GM12878 (cell line): ENCODE results near the gene SMIM17. TPM values are rescaled to one million over a fixed set of nuclear protein-coding genes. Genes with fewer than 3 reads are reported as not detected.

ENCODE experiments used
- ATAC-seq: fragments of 200-7000 bp; cut with Tn5 transposase; 3 replicates; pipeline ENCODE4 v1.9.1; 2020; ENCODE audit warnings: mild to moderate bottlenecking, moderate library complexity
- BruUV-seq: library from RNA; stranded (reverse); fragments of 400-500 nt; replicated peaks from 2 replicates; lab custom pipeline; 2021; lab: Mats Ljungman, UMichigan
- CTCF ChIA-PET: fragments of 300-600 bp; sonication (Branson Sonifier 250); formaldehyde crosslinking; extraction: SDS; loops from one replicate; lab custom pipeline; 2021; ENCODE audit warnings: inconsistent platforms; lab: Yijun Ruan, JAX
- POLR2A ChIA-PET: fragments of 350-600 bp; formaldehyde crosslinking; extraction: SDS; loops from one replicate; lab custom pipeline; 2021; ENCODE audit warnings: inconsistent platforms; lab: Charles Lee
- RAD21 ChIA-PET: fragments of 300-600 bp; sonication (Branson Sonifier 250); formaldehyde crosslinking; loops from one replicate; lab custom pipeline; 2023; ENCODE audit warnings: antibody characterized with exemption; ENCODE audit not compliant: unreplicated experiment; lab: Charles Lee
- SMC1A ChIA-PET: fragments of 300-600 bp; sonication (Branson Sonifier 250); formaldehyde crosslinking; loops from one replicate; lab custom pipeline; 2023; ENCODE audit not compliant: unreplicated experiment, uncharacterized antibody; lab: Charles Lee
- DNase-seq: peaks from one replicate; pipeline ENCODE4 v3.0.0-alpha.2; 2011; ENCODE audit warnings: low read depth, low spot score
- FAIRE-seq: peaks from 3 replicates; lab custom pipeline; 2011; peaks lifted over from hg19 to GRCh38; lab: Jason Lieb, UNC
- H2AFZ ChIP-seq: 2 replicates; pipeline ENCODE4 v1.6.0; 2011; ENCODE audit warnings: low read depth, low read length, control low read depth; ENCODE audit not compliant: control insufficient read depth
- H3K27ac ChIP-seq: 2 replicates; pipeline ENCODE4 v1.5.1; 2011; ENCODE audit warnings: control low read depth; ENCODE audit not compliant: control insufficient read depth, insufficient read depth
- H3K27me3 ChIP-seq, 2 experiments: replicated peaks in 1 of 2; 2 replicates each; pipeline versions ENCODE4 v1.6.0 to v1.6.1; 2011; ENCODE audit warnings: low read length in 1 of 2; ENCODE audit not compliant: control insufficient read depth in 2 of 2, insufficient read depth in 2 of 2
- H3K36me3 ChIP-seq, 2 experiments: 2 replicates each; pipeline ENCODE4 v1.5.1; 2011; ENCODE audit warnings: low read length in 1 of 2; ENCODE audit not compliant: control insufficient read depth in 2 of 2, insufficient read depth in 2 of 2
- H3K4me1 ChIP-seq: 2 replicates; pipeline ENCODE4 v1.6.1; 2011; ENCODE audit warnings: mild to moderate bottlenecking, low read length, moderate library complexity, mixed read lengths; ENCODE audit not compliant: control insufficient read depth, insufficient read depth
- H3K4me2 ChIP-seq: 2 replicates; pipeline ENCODE4 v1.6.0; 2011; ENCODE audit warnings: control low read depth; ENCODE audit not compliant: control insufficient read depth, insufficient read depth
- H3K4me3 ChIP-seq: fragments of 200-600 bp; sonication (generic); 2 replicates; pipeline ENCODE4 v1.5.1; 2016
- H3K79me2 ChIP-seq: 2 replicates; pipeline ENCODE4 v1.6.0; 2011; ENCODE audit warnings: low read length; ENCODE audit not compliant: control insufficient read depth, insufficient read depth
- H3K9ac ChIP-seq: 2 replicates; pipeline ENCODE4 v1.8.0; 2011; ENCODE audit warnings: low read length, control low read depth, mixed read lengths; ENCODE audit not compliant: control insufficient read depth, insufficient read depth
- H3K9me3 ChIP-seq: replicated peaks from 3 replicates; pipeline ENCODE4 v1.5.1; 2011; ENCODE audit warnings: mild to moderate bottlenecking, low read length; ENCODE audit not compliant: control insufficient read depth, insufficient read depth
- H4K20me1 ChIP-seq: 2 replicates; pipeline ENCODE4 v1.6.0; 2011; ENCODE audit not compliant: control insufficient read depth, insufficient read depth
- CREB1 ChIP-seq: IDR thresholded peaks from 2 replicates; pipeline ENCODE4 v1.6.1; 2012; ENCODE audit warnings: low read depth, mild to moderate bottlenecking, inconsistent platforms
- CREM ChIP-seq: IDR thresholded peaks from 2 replicates; pipeline ENCODE4 v1.6.1; 2014; ENCODE audit warnings: antibody characterized with exemption, low read depth
- E2F8 ChIP-seq: fragments of 450-650 bp; IDR thresholded peaks from 2 replicates; pipeline ENCODE4 v1.6.1; 2018; ENCODE audit warnings: mild to moderate bottlenecking, low read depth, moderate library complexity; ENCODE audit not compliant: partially characterized antibody
- FOS ChIP-seq: IDR thresholded peaks from 3 replicates; pipeline ENCODE4 v1.6.1; 2011; ENCODE audit warnings: borderline replicate concordance; ENCODE audit not compliant: insufficient read length; ENCODE audit errors: extremely low read depth
- KLF5 ChIP-seq: fragments of 450-650 bp; IDR thresholded peaks from 2 replicates; pipeline ENCODE4 v1.6.1; 2014; ENCODE audit warnings: mild to moderate bottlenecking; ENCODE audit not compliant: partially characterized antibody
- LARP7 ChIP-seq: fragments of 450-650 bp; IDR thresholded peaks from 2 replicates; pipeline ENCODE4 v1.6.1; 2017; ENCODE audit warnings: mild to moderate bottlenecking
- MYC ChIP-seq: IDR thresholded peaks from 2 replicates; pipeline ENCODE4 v1.6.1; 2011; ENCODE audit warnings: mild to moderate bottlenecking, low read length, moderate library complexity, inconsistent platforms; ENCODE audit not compliant: insufficient read depth, insufficient replicate concordance, insufficient read length, severe bottlenecking
- NR2C1 ChIP-seq: fragments of 450-650 bp; IDR thresholded peaks from 2 replicates; pipeline ENCODE4 v1.6.1; 2017; ENCODE audit warnings: antibody characterized with exemption, mild to moderate bottlenecking, moderate library complexity
- NR2C2 ChIP-seq: IDR thresholded peaks from 2 replicates; pipeline ENCODE4 v1.6.1; 2011; ENCODE audit warnings: borderline replicate concordance, low read depth; ENCODE audit not compliant: control insufficient read depth, insufficient read length
- RCOR1 ChIP-seq: conservative IDR thresholded peaks from 2 replicates; pipeline ENCODE4 v1.6.1; 2012; ENCODE audit warnings: low read depth, low read length, improper control_type of control experiment
- USF2 ChIP-seq: IDR thresholded peaks from 2 replicates; pipeline ENCODE4 v1.6.1; 2011; ENCODE audit warnings: low read depth, low read length, improper control_type of control experiment, borderline replicate concordance
- ZNF217 ChIP-seq: fragments of 450-650 bp; IDR thresholded peaks from 2 replicates; pipeline ENCODE4 v1.6.1; 2017; ENCODE audit warnings: antibody characterized with exemption, mild to moderate bottlenecking
- WGBS: methylation state at CpG from one replicate; pipeline ENCODE4 v1.1.6; 2016; ENCODE audit warnings: low lambda C conversion rate; ENCODE audit not compliant: insufficient replicate concordance, insufficient coverage; ENCODE audit errors: missing lambda C conversion rate; 5-methylcytosine and 5-hydroxymethylcytosine counted together
- in situ Hi-C: fragments of 300-500 bp; cut with MboI; formaldehyde crosslinking; loops from 9 replicates; pipeline ENCODE4 v1.14.3; 2018; ENCODE audit warnings: mixed read lengths
- intact Hi-C: fragments of 100-400 bp; cut with micrococcal nuclease; formaldehyde crosslinking; loops from one replicate; pipeline ENCODE4 v1.14.2; 2022; ENCODE audit not compliant: unreplicated experiment
- polyA plus RNA-seq, 11 experiments: library from polyadenylated mRNA; depleted of rRNA in 4 of 11; unstranded in 6 of 11; stranded (reverse) in 5 of 11; fragments of >200 nt; fragmentation: Nextera tagmentation in 4 of 11; fragmentation: Illumina TruSeq in 1 of 11; extraction: Ambion mirVana in 4 of 11; extraction: Trizol in 1 of 11; gene quantifications; 1 replicate in 1 of 11; 2 replicates in 10 of 11; pipeline versions ENCODE4 v1.2.1 to v1.2.3, GENCODE V29; 2011 to 2016; ENCODE audit warnings: inconsistent platforms in 2 of 11, missing spikeins in 2 of 11, low read depth in 1 of 11
- total RNA-seq, 4 experiments: library from RNA; depleted of rRNA in 3 of 4; stranded (reverse); fragments of >200 nt in 3 of 4; fragmentation: Illumina TruSeq in 1 of 4; extraction: Trizol in 1 of 4; gene quantifications; 2 replicates each; pipeline versions ENCODE4 v1.2.1 to v1.2.3, GENCODE V29; 2013 to 2021

SMIM17 gene
- total and polyA plus RNA-seq, 10 of the 15 experiments (the other 5 are each of a cell fraction or from before 2014, with no cell fraction given): 0.07 to 0.23 (median 0.17) TPM; not detected in 6

GRCh38 chr19:56625708-56626107, 17.3 kb upstream of the SMIM17 start (continued):
- TF ChIP-seq USF2: no peak
- TF ChIP-seq LARP7: no peak
- TF ChIP-seq NR2C1: no peak
- no peak for TF ChIP-seq NR2C2
- no peak for TF ChIP-seq KLF5
- TF ChIP-seq CREM: no peak
- no peak for TF ChIP-seq CREB1
- TF ChIP-seq MYC: no peak
- no peak for TF ChIP-seq ZNF217
- TF ChIP-seq RCOR1: no peak

GRCh38 chr19:56633021-56633420, 9.9 kb upstream of the SMIM17 start:
- Histone ChIP-seq H3K4me3 (no peak overlapping the region), H2AFZ (no peak overlapping the region), H3K9ac (no peak overlapping the region), H3K9me3 (no peaks in the 10 kb centered on the region; the same call in 2 of the 3 replicates), H3K4me2 (no peak overlapping the region), H3K27ac (no peak overlapping the region), H3K36me3 (no peaks in the 10 kb centered on the region), H3K79me2 (no peaks in the 10 kb centered on the region), H3K27me3 (no peaks in the 10 kb centered on the region), H4K20me1 (no peaks in the 10 kb centered on the region), H3K4me1 (no peaks in the 10 kb centered on the region)
- FAIRE-seq (no peak), ATAC-seq (no peak), DNase-seq (no peak)
- POLR2A ChIA-PET: interaction anchor here (0.6 kb wide), 1 partner anchor 1712 kb away, joined by 3 read pairs; no protein-coding TSS in a partner anchor
- SMC1A ChIA-PET: no interaction called here
- WGBS: 0% methylated on average over 1 of the region's 1 CpG
- TF ChIP-seq E2F8 (no peak), ZNF217 (no peak), FOS (no peak)
- CTCF ChIA-PET: no interaction called here
- RAD21 ChIA-PET: no interaction called here
- in situ Hi-C loops (no loop called here), intact Hi-C loops (no loop called here)
- no TSS peak for BruUV-seq
